ENCODE measurements around the gene TMOD1.

DNA sequence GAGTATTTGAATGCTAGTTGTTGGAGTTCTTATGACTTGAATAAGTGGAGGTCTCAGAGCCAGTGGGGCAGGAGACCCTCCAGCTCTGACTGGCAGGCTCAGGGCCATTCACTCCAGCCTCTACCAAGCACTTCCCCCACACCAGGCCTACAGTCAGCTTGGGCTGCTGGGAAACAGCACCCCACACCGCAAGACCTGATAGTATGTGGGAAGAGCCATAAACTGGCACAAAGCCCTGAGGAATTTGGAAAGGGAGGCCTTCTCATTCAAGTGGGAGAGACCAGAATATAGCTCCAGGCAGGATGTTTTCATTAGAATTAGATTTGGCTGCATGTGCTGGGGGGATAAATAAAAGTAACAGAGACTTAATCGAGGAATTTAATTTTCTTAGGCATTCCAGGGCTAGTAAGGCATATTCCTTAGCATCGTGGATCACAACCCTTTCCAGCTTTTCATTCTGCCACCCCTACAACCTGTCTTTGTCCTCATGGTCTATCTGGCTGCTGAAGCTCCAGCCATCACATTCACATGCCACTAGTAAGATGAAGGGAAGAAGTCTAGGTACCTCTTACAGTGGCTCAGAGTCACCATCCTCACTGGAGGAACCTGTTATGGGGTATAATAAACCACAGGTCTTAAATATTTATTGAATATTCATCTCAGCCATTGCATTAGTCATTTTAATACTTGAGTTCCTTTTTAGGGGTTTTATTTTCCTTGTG, 47.5 kb downstream of the TMOD1 start:
- TF ChIP-seq TCF7 (CRISPR knock-in tag; IDR thresholded peaks at IDR 0.05; ENCODE audit: low read depth), result no peak
- TF ChIP-seq, protein P1, sequence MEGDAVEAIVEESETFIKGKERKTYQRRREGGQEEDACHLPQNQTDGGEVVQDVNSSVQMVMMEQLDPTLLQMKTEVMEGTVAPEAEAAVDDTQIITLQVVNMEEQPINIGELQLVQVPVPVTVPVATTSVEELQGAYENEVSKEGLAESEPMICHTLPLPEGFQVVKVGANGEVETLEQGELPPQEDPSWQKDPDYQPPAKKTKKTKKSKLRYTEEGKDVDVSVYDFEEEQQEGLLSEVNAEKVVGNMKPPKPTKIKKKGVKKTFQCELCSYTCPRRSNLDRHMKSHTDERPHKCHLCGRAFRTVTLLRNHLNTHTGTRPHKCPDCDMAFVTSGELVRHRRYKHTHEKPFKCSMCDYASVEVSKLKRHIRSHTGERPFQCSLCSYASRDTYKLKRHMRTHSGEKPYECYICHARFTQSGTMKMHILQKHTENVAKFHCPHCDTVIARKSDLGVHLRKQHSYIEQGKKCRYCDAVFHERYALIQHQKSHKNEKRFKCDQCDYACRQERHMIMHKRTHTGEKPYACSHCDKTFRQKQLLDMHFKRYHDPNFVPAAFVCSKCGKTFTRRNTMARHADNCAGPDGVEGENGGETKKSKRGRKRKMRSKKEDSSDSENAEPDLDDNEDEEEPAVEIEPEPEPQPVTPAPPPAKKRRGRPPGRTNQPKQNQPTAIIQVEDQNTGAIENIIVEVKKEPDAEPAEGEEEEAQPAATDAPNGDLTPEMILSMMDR (IDR thresholded peaks at IDR 0.05), result no peak
- TF ChIP-seq SP1 (CRISPR knock-in tag; conservative IDR thresholded peaks at IDR 0.05), result no peak
- no peak for TF ChIP-seq JUN (CRISPR knock-in tag; IDR thresholded peaks at IDR 0.05)
- TF ChIP-seq FOXJ3 (CRISPR knock-in tag; IDR thresholded peaks at IDR 0.05; ENCODE audit: borderline replicate concordance), result no peak
- no peak for TF ChIP-seq MYBL2 (CRISPR knock-in tag; IDR thresholded peaks at IDR 0.05)
- TF ChIP-seq ESRRA (CRISPR knock-in tag; IDR thresholded peaks at IDR 0.05; ENCODE audit: borderline replicate concordance), result no peak
- TF ChIP-seq, protein P2, sequence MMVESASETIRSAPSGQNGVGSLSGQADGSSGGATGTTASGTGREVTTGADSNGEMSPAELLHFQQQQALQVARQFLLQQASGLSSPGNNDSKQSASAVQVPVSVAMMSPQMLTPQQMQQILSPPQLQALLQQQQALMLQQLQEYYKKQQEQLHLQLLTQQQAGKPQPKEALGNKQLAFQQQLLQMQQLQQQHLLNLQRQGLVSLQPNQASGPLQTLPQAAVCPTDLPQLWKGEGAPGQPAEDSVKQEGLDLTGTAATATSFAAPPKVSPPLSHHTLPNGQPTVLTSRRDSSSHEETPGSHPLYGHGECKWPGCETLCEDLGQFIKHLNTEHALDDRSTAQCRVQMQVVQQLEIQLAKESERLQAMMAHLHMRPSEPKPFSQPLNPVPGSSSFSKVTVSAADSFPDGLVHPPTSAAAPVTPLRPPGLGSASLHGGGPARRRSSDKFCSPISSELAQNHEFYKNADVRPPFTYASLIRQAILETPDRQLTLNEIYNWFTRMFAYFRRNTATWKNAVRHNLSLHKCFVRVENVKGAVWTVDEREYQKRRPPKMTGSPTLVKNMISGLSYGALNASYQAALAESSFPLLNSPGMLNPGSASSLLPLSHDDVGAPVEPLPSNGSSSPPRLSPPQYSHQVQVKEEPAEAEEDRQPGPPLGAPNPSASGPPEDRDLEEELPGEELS (CRISPR knock-in tag; IDR thresholded peaks at IDR 0.05), result no peak
- TF ChIP-seq, protein P3, sequence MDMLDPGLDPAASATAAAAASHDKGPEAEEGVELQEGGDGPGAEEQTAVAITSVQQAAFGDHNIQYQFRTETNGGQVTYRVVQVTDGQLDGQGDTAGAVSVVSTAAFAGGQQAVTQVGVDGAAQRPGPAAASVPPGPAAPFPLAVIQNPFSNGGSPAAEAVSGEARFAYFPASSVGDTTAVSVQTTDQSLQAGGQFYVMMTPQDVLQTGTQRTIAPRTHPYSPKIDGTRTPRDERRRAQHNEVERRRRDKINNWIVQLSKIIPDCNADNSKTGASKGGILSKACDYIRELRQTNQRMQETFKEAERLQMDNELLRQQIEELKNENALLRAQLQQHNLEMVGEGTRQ (CRISPR knock-in tag; IDR thresholded peaks at IDR 0.05), result no peak
- no peak for TF ChIP-seq FOXK1 (CRISPR knock-in tag; IDR thresholded peaks at IDR 0.05)

Measured in WTC11 (cell line).